Type B pancreatic cell (in vitro differentiated cells): Measurements from ENCODE around the gene TPO. TPM values are rescaled to one million over a fixed set of nuclear protein-coding genes. Genes with fewer than 3 reads are reported as not detected.
A peak's percentile ranks its signal among the peaks of the same experiment; 100 is the strongest.

ENCODE experiments used
- DNase-seq: peaks from one replicate; pipeline ENCODE4 v3.0.0; 2021; ENCODE audit warnings: mixed read lengths; ENCODE audit not compliant: unreplicated experiment; ENCODE audit errors: extremely low spot score
- H3K27ac Mint-ChIP-seq: 2 replicates; pipeline ENCODE4 v1.8.0; 2021; ENCODE audit warnings: mild to moderate bottlenecking, mixed read lengths
- H3K27me3 Mint-ChIP-seq: 2 replicates; pipeline ENCODE4 v1.8.0; 2021; ENCODE audit warnings: mixed read lengths
- H3K36me3 Mint-ChIP-seq: 2 replicates; pipeline ENCODE4 v1.8.0; 2021; ENCODE audit warnings: mixed read lengths
- H3K4me1 Mint-ChIP-seq: one replicate; pipeline ENCODE4 v1.8.0; 2021; ENCODE audit warnings: mixed read lengths; ENCODE audit not compliant: unreplicated experiment
- H3K4me3 Mint-ChIP-seq: 2 replicates; pipeline ENCODE4 v1.8.0; 2021; ENCODE audit warnings: mild to moderate bottlenecking, mixed read lengths
- H3K9me3 Mint-ChIP-seq: 2 replicates; pipeline ENCODE4 v1.8.0; 2021; ENCODE audit warnings: mixed read lengths
- CTCF ChIP-seq: fragments of 200-600 bp; sonication (generic); conservative IDR thresholded peaks from 2 replicates; pipeline ENCODE4 v1.5.0; 2021; ENCODE audit warnings: antibody characterized with exemption, mild to moderate bottlenecking
- total RNA-seq: library from RNA; stranded (reverse); gene quantifications from 2 replicates; pipeline ENCODE4 v1.2.1, GENCODE V29; 2021; ENCODE audit warnings: low replicate concordance

The TPO gene
- total RNA-seq, 1 donor from 2014 or later: not detected

- no peak overlapping the region for H3K4me3 Mint-ChIP-seq
- H3K36me3 Mint-ChIP-seq: no peaks in the 10 kb centered on the region
- no peaks in the 10 kb centered on the region for H3K9me3 Mint-ChIP-seq
- peak overlapping the region; percentile 36 for H3K27ac Mint-ChIP-seq
- DNase-seq: no peak
- peaks cover 8% of the 10 kb centered on the region for H3K27me3 Mint-ChIP-seq
- H3K4me1 Mint-ChIP-seq: peaks cover 13% of the 10 kb centered on the region
- TF ChIP-seq CTCF: no peak
Observed at GRCh38 chr2:1584691-1585485, 171.6 kb downstream of the TPO start.

GRCh38 chr2:1585635-1586034 lies 172.4 kb downstream of the TPO start:
- peaks cover 9% of the 10 kb centered on the region for H3K27me3 Mint-ChIP-seq
- TF ChIP-seq CTCF: no peak
- no peaks in the 10 kb centered on the region for H3K36me3 Mint-ChIP-seq
- H3K9me3 Mint-ChIP-seq: no peaks in the 10 kb centered on the region
- H3K27ac Mint-ChIP-seq: no peak overlapping the region
- no peak for DNase-seq
- H3K4me1 Mint-ChIP-seq: peaks cover 20% of the 10 kb centered on the region
- no peak overlapping the region for H3K4me3 Mint-ChIP-seq

- Mint-ChIP-seq H3K4me3 (no peak overlapping the region), H3K27ac (no peak overlapping the region), H3K4me1 (peaks cover 27% of the 10 kb centered on the region), H3K36me3 (no peaks in the 10 kb centered on the region), H3K9me3 (no peaks in the 10 kb centered on the region), H3K27me3 (peaks cover 16% of the 10 kb centered on the region)
- no peak for TF ChIP-seq CTCF
- DNase-seq: no peak
Observed at GRCh38 chr2:1586251-1586922, 173.1 kb downstream of the TPO start.

- Mint-ChIP-seq H3K4me3 (no peak overlapping the region), H3K27ac (no peak overlapping the region), H3K36me3 (no peaks in the 10 kb centered on the region), H3K4me1 (peaks cover 26% of the 10 kb centered on the region), H3K27me3 (peaks cover 14% of the 10 kb centered on the region), H3K9me3 (no peaks in the 10 kb centered on the region)
- DNase-seq: no peak
- TF ChIP-seq CTCF: no peak
Observed at GRCh38 chr2:1586923-1587840, 173.9 kb downstream of the TPO start.

- peaks cover 12% of the 10 kb centered on the region for H3K27me3 Mint-ChIP-seq
- no peak for TF ChIP-seq CTCF
- no peak overlapping the region for H3K27ac Mint-ChIP-seq
- H3K36me3 Mint-ChIP-seq: no peaks in the 10 kb centered on the region
- no peaks in the 10 kb centered on the region for H3K9me3 Mint-ChIP-seq
- peaks cover 25% of the 10 kb centered on the region for H3K4me1 Mint-ChIP-seq
- no peak for DNase-seq
- H3K4me3 Mint-ChIP-seq: no peak overlapping the region
Observed at GRCh38 chr2:1588051-1588977, 175.1 kb downstream of the TPO start.
